ENCODE results near the gene AKR7A3.
"Not testable (repeated sequence)": the region's sequence is repeated elsewhere in the genome, so short reads cannot be mapped to it uniquely, and the experiment has no call there.

Gene AKR7A3

DNA sequence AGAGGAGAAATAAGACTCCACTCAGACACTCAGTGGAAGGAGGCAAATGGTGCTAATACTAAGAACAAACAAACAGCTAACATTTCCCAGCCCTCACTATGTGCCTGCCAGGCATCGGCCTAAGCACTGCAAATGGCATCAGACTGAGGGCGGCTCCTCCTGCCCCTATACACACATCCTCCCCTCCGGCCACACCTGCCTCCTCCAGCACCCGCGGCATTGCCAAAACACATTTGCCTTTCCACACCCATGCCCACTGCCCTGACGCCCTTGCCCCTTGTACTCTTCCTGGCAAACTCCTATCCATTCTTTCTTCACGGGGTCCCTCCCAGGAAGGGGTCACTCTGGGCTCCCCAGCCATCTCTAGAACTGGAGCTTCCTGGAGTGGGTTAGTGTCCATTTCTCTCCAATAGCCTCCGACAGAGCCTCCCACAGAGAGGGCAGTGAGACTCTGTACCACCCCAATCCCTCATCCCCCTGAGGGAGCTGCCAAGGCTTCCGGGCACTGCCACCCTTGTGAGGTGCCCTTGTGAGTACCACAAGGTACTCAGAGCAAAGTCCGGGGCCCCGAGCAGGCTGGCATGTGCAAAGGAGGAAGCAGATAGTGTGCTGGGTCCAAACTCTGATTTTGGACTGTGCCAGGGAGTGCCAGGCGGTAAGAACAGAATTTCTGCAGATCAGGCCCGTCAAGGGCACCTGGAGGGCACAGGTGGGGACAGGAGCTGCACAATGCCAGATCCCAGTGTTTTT, 959 bp downstream of the AKR7A3 start:
- no peak for DNase-seq (ENCODE audit: low read depth)

GRCh38 chr1:19285807-19286206, 2.8 kb downstream of the AKR7A3 start:
- not testable (repeated sequence) for DNase-seq (ENCODE audit: low read depth)

DNA sequence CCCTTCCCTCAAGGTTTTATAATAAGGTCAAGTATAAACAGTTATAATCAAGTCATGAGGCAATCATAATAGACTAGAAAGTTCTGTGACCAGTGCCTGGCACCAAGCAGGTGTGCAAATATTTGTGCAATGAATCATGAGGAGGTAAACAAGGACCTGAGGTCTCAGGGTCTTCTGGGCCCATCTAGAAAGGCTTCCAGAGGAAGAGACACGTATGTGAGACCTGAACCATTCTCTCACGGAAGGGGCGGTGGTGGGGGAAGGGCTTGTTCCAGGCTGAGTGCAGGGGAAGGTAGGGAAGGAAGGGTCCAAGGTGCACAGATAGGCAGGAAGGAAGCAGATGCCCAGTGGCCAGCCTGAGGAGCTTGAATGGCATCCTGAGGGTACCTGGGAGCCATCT, 3.2 kb downstream of the AKR7A3 start:
- not testable (repeated sequence) for DNase-seq (ENCODE audit: low read depth)

GRCh38 chr1:19284881-19285280, 3.7 kb downstream of the AKR7A3 start:
- no peak for DNase-seq (ENCODE audit: low read depth)

DNA sequence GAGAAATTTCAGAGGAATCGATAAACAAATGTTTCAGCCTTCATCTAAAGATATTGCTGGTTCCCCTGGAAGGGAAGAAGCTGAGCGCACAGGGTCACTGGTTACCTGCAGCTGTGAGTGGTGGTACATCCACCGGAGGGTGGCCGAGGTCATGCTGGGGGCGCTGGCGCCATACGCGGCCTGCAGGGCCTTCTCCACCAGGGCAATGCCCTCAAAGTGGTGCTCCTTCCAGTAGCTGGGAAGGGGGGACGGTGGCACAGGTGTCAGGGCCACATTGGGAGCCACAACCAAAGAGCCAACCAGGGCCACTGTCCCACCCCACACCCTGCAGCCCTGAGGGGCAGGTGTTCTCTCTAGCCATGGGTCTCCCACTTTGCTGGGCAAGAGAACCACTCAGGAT, 4.7 kb downstream of the AKR7A3 start:
- DNase-seq (ENCODE audit: low read depth) = no peak

DNA sequence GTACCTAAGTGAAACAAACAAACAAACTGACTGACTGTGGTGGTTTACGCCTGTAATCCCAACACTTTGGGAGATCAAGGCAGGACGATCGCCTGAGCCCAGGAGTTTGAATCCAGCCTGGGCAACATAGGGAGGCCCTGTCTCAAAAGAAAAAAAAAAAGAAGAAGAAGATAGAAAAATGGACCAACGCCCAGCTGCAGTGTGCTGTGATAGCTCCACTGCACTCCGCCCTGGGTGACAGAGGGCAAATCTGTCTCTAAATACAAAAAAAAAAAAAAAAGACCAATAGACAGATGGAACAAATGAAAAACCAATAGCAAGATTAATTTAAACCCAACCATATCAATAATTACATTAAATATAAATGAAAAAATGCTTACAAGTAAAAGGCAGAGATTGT, 13.9 kb downstream of the AKR7A3 start:
- DNase-seq (ENCODE audit: low read depth) = no peak

DNA sequence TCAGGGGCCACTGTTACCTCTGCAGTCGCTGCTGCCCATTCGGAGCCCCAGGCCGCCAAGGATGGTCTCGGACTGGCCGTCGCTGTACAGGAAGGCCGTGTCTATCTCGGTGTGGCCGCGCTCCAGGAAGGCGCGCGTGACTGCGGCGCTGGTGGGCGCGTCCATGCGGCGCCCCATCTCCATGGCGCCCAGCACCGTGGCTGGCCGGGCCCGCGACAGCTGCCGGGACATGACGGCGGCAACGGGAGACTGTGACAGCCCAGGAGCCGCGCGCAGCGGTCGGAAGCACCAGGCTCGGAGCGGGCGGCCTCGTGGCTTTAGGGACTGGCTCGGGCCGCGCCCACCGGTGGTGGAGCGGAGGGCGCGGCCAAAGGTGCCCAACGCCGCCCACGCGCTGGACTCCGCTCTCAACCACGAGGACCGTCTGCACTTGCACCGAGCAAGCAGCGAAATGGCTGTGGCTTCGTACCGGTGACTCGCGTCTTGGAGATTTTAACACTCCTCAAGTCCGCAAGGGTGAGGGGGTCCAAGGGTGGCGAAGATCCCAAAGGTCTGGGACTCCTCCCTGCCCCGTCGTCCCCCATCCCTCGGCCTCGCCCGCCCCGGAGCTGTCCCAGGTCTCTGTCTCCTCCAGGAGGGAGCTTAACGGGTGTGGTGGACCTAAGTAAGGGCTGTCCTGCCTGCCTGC, 14.6 kb downstream of the AKR7A3 start:
- not testable (repeated sequence) for DNase-seq (ENCODE audit: low read depth)

DNA sequence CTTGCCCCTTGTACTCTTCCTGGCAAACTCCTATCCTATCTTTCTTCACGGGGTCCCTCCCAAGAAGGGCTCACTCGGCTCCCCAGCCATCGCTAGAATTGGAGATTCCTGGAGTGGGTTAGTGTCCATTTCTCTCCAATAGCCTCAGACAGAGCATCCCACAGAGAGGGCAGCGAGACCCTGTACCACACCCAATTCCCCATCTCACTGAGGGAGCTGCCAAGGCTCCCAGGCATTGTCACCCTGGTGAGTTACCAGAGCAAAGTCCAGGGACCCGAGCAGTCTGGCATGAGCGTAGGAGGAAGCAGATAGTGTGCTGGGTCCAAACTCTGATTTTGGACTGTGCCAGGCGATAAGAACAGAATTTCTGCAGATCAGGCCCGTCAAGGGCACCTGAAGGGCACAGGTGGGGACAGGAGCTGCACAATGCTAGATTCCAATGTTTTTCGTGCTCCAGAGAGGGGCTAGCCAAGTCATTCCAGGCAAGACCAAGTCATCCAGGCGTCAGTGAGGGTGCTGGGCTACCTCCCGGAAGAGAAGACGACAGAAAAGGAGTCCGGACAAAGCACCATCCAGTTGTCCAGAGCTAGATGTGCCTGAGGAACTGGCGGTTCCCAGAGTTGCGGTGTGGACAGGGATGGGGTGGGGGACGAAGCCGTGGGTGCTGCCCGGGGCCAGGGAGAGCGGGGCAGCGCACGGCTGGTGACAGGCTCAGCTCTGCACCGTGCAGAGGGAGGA, 15.3 kb downstream of the AKR7A3 start:
- no peak for DNase-seq (ENCODE audit: low read depth)

- DNase-seq (ENCODE audit: low read depth) = no peak
These were observed 16.5 kb downstream of the AKR7A3 start for GRCh38 chr1:19272064-19272463.

DNA sequence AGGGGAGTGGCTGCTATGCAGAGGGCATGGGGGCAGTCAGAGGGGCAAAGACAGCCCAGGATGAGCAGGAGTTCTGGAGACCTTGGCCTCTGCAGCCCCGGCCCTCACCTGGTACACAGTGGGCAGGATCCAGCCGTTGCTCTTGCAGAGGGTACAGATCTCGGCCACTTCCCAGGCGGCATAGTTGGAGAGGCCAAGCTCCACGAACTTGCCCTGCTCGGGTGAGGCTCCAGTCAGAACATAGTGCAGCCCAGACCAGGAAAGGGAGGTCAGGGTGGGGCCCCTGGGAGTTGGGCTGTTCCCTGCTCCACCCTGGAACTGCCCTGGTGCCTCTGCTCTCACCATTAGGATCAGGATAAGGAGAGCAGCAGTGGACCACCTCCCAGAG, 18.2 kb downstream of the AKR7A3 start:
- DNase-seq (ENCODE audit: low read depth) = not testable (repeated sequence)

GRCh38 chr1:19269427-19270342, 18.9 kb downstream of the AKR7A3 start:
- DNase-seq (ENCODE audit: low read depth) = not testable (repeated sequence)

- DNase-seq (ENCODE audit: low read depth) = no peak
These were observed 20.1 kb downstream of the AKR7A3 start for GRCh38 chr1:19268445-19268844.

DNA sequence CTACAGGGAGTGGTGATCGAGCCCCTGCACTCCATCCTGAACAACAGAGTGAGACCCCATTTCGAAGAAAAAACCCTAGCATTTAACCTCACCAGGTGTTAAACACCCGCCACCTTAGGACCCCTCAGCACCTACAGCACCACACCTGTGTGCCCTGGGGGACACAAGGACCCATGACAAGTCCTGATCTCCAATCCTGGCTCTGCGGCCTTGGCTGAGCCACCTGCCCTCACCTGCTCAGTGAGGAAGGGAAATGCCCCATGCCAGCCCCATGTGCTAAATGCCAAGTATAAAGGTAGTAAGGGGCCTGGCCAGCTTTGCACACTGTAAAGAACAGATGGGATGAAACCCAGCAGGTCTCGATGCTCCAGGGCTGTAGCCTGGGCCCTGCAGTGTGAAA, 25.8 kb downstream of the AKR7A3 start:
- no peak for DNase-seq (ENCODE audit: low read depth)

- DNase-seq (ENCODE audit: low read depth) = no peak
These were observed 26.5 kb downstream of the AKR7A3 start for GRCh38 chr1:19262047-19262446.

DNA sequence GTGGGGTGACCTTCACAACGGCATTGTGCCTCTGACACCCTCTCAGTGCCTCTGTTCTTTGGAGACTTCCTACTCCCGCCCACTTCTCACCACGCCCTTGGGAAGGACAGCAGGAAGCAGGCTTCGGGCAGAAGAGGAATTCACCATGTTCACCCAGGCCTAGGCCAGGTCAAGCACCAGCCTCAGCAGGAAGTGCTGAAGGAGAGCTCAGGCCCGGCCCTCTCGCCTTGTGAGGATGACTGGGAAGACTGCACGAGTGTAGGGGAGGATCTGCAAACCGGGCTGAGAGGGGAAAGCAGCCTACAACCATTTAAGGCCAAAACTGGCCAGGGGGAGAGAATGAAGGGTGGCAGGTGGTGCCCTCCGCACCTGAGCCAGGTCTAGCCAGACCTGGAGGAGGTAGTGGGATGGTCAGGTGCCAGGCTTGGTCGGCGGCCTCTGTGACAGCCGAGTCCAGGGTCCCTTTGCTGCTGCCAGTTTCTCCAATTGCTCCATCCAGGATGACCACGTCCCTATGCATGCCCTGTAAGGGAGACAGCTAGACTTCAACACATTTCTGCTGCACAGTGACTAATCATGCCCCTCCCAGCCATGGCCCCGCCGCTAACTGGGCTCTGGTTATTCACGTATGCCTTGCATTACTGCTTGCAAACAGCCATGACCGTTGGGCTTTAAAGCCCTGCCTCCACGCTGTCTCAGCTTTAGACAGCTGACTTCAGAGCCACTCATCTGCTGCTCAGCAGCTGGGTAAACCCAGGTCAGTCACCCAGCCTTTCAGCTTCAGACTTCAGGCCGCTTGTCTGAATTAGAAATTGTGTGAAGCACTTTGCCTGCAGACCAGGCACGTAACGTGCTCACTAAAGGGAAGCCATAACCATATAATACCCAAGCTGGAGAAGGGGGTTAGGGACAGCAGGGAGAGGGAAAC, 28.1 kb downstream of the AKR7A3 start:
- peak; percentile 89 for DNase-seq (ENCODE audit: low read depth)

- DNase-seq (ENCODE audit: low read depth) = no peak
These were observed 30.2 kb downstream of the AKR7A3 start for GRCh38 chr1:19258353-19258752.

- DNase-seq (ENCODE audit: low read depth) = no peak
These were observed 31.2 kb downstream of the AKR7A3 start for GRCh38 chr1:19257178-19257914.

DNA sequence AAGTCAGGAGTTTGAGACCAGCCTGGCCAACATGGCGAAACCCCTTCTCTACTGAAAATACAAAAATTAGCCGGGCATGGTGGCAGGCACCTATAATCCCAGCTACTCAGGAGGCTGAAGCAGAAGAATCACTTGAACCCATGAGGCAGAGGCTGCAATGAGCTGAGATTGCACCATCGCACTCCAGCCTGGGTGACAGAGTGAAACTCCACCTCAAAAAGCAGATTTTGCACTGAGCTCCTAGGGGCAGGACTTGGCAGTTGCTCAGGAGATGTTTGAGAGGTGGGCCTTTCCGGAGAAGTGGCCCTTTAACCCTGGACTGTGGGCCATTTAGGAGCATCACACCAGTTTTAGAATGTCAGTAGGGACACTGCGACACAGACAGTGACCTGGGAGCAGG, 32.3 kb downstream of the AKR7A3 start:
- DNase-seq (ENCODE audit: low read depth) = not testable (repeated sequence)

- DNase-seq (ENCODE audit: low read depth) = no peak
These were observed 33.3 kb downstream of the AKR7A3 start for GRCh38 chr1:19255288-19255687.

- no peak for DNase-seq (ENCODE audit: low read depth)
These were observed 34.2 kb downstream of the AKR7A3 start for GRCh38 chr1:19254416-19254815.
